Neural cell (in vitro differentiated cells): Measurements from ENCODE around the gene SYT10.

Experiments
- CTCF ChIP-seq: fragments of 450-650 bp; IDR thresholded peaks from 2 replicates; pipeline ENCODE4 v1.5.1; 2014; ENCODE audit warnings: antibody characterized with exemption, mild to moderate bottlenecking, moderate library complexity; ENCODE audit not compliant: poor library complexity, severe bottlenecking
- EZH2 ChIP-seq: fragments of 200-600, 300-800 bp; shearing (Covaris generic), sonication (generic); IDR thresholded peaks from 2 replicates; pipeline ENCODE4 v1.6.1; 2014; ENCODE audit warnings: antibody characterized with exemption, low read length, borderline replicate concordance, mild to moderate bottlenecking; ENCODE audit not compliant: insufficient read depth, poor library complexity, severe bottlenecking
- POLR2AphosphoS5 ChIP-seq: IDR thresholded peaks from 2 replicates; pipeline ENCODE4 v1.6.1; 2012

GRCh38 chr12:33472299-33472698 lies 32.7 kb upstream of the SYT10 start:
- no peak for TF ChIP-seq POLR2AphosphoS5
- TF ChIP-seq CTCF, result no peak
- TF ChIP-seq EZH2, result no peak
